ENCODE data around the gene MED26. TPM values are rescaled to one million over a fixed set of nuclear protein-coding genes. Genes with fewer than 3 reads are reported as not detected.

Gene MED26
- total RNA-seq, 1 donor = 7.3 TPM

- DNase-seq (ENCODE audit: low read depth) = no peak
- no peak overlapping the region for H3K4me3 ChIP-seq (ENCODE audit: low read depth, low read length)
- TF ChIP-seq CTCF (IDR thresholded peaks at IDR 0.05; ENCODE audit: insufficient read depth, low read depth, low read length) = no peak
Measured at GRCh38 chr19:16623576-16623975, 4.4 kb downstream of the MED26 start.

GRCh38 chr19:16623066-16623465, 4.9 kb downstream of the MED26 start:
- no peak for TF ChIP-seq CTCF (IDR thresholded peaks at IDR 0.05; ENCODE audit: insufficient read depth, low read depth, low read length)
- DNase-seq (ENCODE audit: low read depth) = no peak
- no peak overlapping the region for H3K4me3 ChIP-seq (ENCODE audit: low read depth, low read length)

DNA sequence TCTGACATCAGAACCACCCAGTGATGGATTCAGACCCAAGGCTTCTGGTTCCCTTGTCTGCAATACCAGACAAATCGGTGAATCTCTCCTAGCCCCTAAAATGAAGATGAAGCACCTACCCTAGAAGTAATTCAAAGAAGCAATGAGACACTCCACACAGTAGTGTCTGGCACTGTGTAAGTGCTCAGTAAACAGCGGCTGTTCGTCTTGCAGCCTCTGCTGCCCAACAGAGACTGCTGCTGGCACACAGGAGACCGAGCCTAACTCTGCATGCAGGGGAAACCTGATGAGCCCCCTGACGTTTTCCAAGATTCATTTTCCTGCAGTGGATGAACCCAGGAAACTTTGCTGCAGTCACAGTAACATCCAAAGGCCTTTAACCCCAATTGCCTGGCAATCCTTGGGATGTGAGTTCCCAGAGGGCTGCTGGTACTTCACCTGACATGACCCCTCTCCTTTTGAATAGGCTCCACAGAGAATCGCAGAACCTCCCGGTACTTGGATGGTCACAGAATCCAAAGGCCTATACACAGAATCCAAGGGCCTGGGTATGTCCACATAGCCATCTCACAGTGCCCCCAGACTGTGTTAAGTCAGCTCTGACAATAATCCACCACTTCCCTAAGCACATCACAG, 6.7 kb downstream of the MED26 start:
- no peak for DNase-seq (ENCODE audit: low read depth)
- TF ChIP-seq CTCF (IDR thresholded peaks at IDR 0.05; ENCODE audit: insufficient read depth, low read depth, low read length) = no peak
- H3K4me3 ChIP-seq (ENCODE audit: low read depth, low read length) = no peak overlapping the region

DNA sequence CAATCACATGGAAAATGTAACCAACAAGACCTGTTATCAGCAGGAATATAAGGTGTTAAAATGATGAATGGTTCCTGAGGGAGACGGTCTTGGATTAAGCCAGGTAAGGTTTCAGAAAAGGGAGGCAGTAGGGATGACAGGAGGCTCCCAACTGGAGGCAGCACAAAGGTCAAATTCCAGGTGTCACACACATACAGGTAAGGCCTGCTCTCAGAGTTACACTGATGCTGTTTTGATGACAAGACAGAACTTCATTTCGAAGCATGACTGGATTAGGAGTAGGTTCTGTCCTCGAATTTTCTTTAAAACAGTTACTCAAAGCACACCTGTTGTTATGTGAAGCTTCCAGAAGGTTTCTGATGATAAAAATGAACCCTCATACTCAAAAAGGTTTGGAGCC, 7.4 kb downstream of the MED26 start:
- no peak overlapping the region for H3K4me3 ChIP-seq (ENCODE audit: low read depth, low read length)
- DNase-seq (ENCODE audit: low read depth) = no peak
- TF ChIP-seq CTCF (IDR thresholded peaks at IDR 0.05; ENCODE audit: insufficient read depth, low read depth, low read length) = no peak

DNA sequence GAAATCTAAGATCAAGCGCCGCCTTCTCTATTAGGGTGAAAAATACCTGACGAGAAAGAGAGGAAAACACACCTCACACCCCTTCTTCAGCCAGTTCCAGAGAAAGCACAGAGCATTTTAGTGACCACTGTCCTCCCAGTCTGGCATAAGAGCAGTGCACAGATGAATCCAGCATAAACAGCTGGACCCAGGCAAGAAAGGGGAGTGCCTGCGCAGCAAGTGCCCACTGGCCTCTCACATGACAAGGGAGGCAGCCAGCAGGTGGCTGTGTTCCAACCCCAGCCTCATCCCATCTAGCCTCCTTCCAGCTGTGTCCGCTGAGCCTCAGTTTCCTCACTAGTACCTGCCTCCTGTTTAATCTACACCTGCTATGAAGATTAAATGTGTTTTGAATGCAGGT, 8.0 kb downstream of the MED26 start:
- H3K4me3 ChIP-seq (ENCODE audit: low read depth, low read length) = no peak overlapping the region
- DNase-seq (ENCODE audit: low read depth) = no peak
- no peak for TF ChIP-seq CTCF (IDR thresholded peaks at IDR 0.05; ENCODE audit: insufficient read depth, low read depth, low read length)

DNA sequence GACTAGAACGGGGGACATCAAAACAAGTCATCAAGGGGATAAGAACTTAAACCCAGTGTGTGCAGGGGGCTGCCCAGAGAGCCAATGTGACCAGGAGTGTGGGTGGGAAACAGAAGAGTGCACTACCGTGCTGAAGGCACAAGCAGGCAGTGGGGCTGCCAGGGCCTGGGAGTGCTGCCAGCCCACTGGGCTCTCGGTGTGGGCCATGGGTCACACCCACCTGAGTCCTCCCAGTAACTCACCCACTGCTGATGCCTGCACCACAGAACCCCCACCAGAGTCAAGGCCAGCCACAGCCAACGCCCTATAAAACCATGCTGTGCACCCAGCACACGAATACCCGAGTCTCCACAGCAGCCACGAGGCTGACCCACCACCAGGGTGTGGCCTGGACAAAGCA, 8.5 kb downstream of the MED26 start:
- no peak for DNase-seq (ENCODE audit: low read depth)

More for the DNA sequence above, 8.5 kb downstream of the MED26 start:
- no peak for TF ChIP-seq CTCF (IDR thresholded peaks at IDR 0.05; ENCODE audit: insufficient read depth, low read depth, low read length)
- no peak overlapping the region for H3K4me3 ChIP-seq (ENCODE audit: low read depth, low read length)

All from fibroblast of villous mesenchyme (primary cell).